Muscle of arm (tissue), 12 donors: ENCODE measurements around the gene SUSD4. TPM values are rescaled to one million over a fixed set of nuclear protein-coding genes. Genes with fewer than 3 reads are reported as not detected.
"Not testable (repeated sequence)": the region's sequence is repeated elsewhere in the genome, so short reads cannot be mapped to it uniquely, and the experiment has no call there.

ENCODE experiments used
- DNase-seq: peaks from one replicate; pipeline ENCODE4 v3.0.0-alpha.2; 2013
- polyA plus RNA-seq, 12 donors: library from polyadenylated mRNA; unstranded; fragments of 120-200 nt; gene quantifications; one replicate each; pipeline ENCODE4 v1.2.1, GENCODE V29; 2013; ENCODE audit not compliant: insufficient read length in 12 of 12

SUSD4 gene
- polyA plus RNA-seq, 12 donors = 2.7 to 9.7 (median 4.0) TPM; not detected in 2

DNA sequence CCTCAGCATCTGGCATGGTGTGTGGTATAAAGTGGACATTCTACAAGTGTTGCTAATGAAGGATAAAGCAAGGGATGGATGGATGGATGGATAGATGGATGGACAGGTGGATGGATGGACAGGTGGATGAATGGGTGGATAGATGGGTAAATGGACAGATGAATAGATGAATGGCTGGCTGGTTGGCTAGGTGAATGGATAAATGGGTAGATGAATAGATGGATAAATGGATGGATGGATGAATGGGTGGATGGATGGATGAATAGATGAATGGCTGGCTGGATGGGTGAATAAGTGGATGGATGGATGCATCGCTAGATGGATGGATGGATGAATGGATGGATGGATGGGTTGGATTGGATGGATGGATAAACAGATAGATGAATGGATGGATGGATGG lies 66.2 kb downstream of the SUSD4 start:
- no peak for DNase-seq

DNA sequence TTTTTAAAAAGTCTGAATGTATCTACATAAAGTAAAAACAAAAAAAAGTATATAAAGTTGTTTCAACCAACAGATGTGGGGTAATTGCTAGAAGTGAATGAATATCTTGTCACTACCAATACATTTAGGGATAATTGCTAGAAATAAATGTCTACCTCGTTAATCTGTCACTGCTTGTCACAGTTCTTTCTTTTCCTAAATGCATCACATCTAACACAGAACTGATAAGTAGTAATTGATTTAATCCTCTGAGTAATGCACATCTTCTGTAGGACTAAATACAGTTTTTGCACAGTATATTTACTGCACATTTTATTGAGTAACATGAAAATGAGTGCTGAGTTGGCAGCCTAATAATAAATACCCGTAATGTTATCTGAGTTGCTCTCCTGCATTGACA lies 72.2 kb downstream of the SUSD4 start:
- DNase-seq = no peak

DNA sequence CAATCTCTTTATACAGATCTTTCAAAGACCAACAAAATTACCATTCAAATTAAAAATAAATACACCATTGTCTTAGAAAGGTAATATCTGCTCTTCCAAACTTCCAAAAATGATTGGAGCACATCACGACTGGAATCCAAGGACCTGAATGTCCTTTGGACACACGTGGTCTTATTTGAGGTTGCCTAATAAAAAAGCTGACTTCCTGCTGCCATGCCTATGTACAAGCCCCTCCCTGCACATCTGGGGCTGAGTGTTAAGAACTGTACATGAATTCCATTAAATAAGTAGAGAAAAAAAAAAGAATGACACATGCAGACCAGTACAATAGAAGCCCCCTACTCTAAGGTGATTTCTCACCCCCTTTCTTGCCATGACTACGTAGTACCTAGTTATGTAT lies 73.6 kb downstream of the SUSD4 start:
- no peak for DNase-seq

DNA sequence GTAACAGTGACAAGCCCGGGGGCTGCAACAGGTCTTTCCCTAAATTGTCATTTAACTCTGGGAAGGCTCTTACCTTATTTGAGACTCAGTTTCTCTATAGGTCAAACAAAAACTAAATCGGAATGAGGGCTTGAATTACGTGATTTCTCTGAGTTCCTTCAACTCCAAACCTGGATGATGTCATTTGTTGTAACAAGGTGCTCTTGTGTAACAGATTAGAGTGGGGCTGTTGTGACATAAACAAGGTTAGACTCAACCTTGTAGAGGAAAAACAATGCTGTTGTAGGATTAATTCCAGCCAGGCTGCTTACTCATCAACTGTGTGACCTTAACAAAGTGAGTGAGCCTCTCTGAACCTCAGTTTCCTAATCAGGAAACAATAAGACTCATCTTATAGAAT lies 74.4 kb downstream of the SUSD4 start:
- no peak for DNase-seq

DNA sequence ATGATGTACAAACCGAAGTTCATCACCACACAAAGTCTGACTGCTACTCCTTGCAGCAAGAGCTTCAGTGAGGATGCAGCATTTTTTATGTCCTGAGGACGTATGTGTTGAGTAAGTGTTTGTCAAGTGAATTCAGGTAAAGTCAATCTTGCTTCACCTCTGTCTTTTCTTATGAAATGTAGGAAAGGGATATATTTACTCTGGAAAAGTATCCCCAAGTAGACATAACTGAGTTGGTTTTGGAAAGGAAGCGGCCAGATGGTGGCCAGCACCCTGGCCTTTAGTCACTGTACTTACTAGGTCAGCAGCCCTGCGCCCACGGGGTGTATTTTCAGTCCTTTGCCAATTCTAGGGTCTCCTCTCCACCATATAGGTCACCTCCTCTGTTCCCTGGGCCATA lies 75.2 kb downstream of the SUSD4 start:
- DNase-seq = no peak

DNA sequence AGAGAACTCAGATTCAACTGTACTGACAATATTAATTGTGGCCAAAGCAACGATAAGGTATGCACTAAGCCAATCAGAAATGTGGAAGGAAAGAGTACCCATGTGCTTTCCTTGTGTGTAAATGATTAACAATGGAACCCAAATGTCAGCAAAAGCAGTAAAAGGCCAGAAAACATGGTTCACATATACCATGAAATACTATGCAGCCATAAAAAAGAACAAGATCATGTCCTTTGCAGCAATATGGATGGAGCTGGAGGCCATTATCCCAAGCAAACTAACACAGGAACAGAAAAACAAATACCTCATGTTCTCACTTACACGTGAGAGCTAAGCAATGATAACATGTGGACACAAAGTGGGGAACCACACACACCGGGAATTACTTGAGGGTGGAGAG lies 78.5 kb downstream of the SUSD4 start:
- DNase-seq = no peak

DNA sequence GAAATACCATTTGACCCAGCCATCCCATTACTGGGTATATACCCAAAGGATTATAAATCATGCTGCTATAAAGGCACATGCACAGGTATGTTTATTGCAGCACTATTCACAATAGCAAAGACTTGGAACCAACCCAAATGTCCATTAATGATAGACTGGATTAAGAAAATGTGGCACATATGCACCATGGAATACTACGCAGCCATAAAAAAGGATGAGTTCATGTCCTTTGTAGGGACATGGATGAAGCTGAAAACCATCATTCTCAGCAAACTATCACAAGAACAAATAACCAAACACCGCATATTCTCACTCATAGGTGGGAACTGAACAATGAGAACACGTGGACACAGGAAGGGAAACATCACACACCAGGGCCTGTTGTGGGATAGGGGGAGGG lies 80.3 kb downstream of the SUSD4 start:
- DNase-seq = not testable (repeated sequence)

DNA sequence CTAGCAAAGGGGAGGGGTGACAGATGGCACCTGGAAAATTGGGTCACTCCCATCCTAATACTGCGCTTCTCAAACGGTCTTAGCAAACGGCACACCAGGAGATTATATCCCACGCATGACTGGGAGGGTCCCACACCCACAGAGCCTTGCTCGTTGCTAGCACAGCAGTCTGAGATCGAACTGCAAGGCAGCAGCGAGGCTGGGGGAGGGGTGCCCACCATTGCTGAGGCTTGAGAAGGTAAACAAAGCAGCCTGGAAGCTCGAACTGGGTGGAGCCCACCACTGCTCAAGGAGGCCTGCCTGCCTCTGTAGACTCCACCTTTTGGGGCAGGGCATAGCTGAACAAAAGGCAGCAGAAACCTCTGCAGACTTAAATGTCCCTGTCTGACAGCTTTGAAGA lies 85.7 kb downstream of the SUSD4 start:
- DNase-seq = not testable (repeated sequence)

- no peak for DNase-seq
Measured at GRCh38 chr1:223276029-223276428, 87.9 kb downstream of the SUSD4 start.

GRCh38 chr1:223273511-223273910 lies 90.5 kb downstream of the SUSD4 start:
- no peak for DNase-seq

GRCh38 chr1:223271085-223271781 lies 92.7 kb downstream of the SUSD4 start:
- DNase-seq = no peak

DNA sequence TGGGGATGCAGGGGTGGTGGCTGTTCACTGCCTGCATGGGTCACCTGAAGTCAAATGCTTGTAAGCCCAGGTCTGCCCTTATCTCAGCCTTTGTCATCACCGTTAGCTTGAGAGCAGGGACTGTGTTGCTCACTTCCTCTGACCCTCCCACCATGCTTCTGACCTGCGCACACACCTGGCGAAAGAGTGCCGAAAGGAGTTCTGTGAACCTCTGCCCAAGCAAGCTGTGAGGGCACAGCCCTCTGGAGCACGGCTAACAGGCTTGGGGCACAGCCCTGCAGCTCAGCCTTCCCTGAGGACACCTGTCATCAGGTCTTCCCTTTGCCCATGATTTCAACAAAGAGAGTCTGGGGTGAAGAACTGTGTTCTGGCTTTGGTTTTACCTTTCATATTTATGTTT lies 93.8 kb downstream of the SUSD4 start:
- no peak for DNase-seq

- DNase-seq = no peak
Measured at GRCh38 chr1:223269006-223269405, 95.0 kb downstream of the SUSD4 start.

- DNase-seq = no peak
Measured at GRCh38 chr1:223266632-223267172, 97.3 kb downstream of the SUSD4 start.

DNA sequence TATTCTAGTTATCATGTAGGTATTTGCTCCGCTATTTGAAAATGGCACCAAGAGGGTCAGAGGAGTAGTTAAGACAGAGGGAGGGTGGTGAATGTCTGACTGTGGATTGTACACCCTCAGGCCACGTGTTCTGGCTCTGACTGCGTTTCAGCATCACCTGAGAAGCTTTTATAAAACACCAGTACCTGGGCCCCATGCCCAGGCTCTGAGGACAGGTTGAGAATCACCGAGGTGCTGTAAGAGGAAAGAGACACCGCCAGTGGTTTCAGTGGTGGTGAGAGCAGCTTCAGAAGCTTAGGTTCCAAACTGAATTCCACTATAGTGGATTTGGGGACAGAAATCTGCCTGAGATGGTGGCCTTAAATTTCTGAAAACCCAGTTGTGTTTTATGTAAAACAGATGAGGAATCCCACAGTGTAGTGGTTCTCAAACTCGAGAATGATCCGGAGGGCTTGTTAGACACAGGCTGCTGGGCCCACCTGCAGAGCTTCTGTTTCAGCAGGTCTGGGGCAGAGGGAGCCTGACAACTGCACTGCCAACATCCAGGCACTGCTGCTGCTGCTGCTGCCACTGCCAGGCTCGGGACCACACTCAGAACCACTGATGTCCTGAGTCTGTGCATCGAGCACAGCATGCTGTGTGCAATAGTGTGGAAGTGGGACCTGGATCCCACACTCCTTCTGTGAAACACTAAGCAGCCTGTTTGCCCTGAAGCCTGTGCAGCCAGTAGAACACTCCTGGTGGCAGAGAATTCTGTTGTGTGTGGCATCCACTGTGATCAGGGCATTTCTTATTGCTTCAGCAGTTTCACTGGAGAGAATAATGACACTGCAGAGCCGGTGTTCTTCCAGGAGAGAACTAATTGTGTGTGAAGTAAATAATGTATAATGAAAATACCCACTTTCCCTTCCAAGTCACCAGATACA lies 98.7 kb downstream of the SUSD4 start:
- no peak for DNase-seq

- no peak for DNase-seq
Measured at GRCh38 chr1:223264529-223264928, 99.4 kb downstream of the SUSD4 start.

DNA sequence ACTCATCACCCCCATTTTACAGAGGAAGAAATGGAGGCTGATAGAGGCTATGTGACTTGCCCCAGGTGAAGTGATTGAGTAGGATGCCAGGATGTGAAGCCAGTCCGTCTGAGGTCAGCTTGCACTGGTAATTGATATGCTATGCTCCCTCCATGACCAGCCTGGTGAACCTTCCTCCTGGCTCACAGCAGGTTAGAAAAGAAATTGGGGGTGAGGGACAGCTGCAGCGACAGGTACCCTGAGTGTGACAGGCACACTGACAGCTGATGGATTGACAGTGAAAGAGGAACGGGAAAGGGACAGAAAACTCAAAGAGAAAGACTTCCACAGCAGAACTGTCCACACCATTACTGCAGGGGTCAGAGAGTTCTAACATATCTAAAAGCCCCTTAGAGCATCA lies 102.1 kb downstream of the SUSD4 start:
- no peak for DNase-seq

DNA sequence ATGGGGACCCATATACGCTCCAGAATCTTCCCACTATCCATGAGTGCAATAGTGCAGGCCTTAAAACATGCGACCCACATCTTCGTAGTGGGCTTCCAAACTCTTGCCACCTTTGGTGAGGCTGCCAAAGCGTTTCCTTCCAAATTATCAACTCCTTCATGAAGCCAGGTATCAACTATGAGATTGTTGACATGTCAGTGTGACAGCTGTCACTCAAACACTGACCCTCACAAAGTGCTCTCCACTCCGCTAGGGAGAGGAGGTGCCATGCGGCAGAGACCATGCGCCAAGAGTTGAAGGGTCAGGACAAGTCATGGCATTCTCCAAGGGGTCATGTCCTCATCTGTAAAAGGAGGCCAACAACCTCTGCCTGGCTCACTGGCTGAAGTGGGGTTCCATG lies 103.3 kb downstream of the SUSD4 start:
- DNase-seq = no peak

DNA sequence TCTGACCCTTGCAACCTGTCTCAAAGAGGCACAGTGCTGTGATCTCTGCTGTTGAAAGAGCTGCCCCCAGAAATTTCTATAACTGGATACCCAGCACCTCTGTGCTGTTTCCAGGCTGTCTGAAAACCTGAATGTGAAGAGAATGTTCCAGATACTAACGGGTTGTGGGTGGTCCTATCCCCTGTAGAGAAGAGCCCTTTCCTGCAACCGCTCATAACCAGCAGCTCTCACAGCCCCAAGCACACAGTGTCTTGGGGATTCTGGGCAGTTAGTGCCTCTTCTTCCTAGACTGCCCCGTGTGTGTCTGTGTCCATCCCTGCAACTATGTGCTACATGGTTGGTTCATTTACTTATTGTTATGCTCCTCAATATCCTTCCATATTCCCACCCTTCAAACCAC lies 104.5 kb downstream of the SUSD4 start:
- DNase-seq = no peak

GRCh38 chr1:223258751-223259198 lies 105.2 kb downstream of the SUSD4 start:
- DNase-seq = no peak

GRCh38 chr1:223257856-223258550 lies 106.0 kb downstream of the SUSD4 start:
- DNase-seq = no peak

- no peak for DNase-seq
Measured at GRCh38 chr1:223256034-223256433, 107.9 kb downstream of the SUSD4 start.
